GM12874 (cell line): ENCODE data around the gene KDM6A.

Experiments
- CTCF ChIP-seq: IDR thresholded peaks from 2 replicates; pipeline ENCODE4 v1.5.1; 2011; ENCODE audit warnings: low read depth, mild to moderate bottlenecking, control low read depth, low read length, moderate library complexity; ENCODE audit not compliant: insufficient read depth

Gene KDM6A

GRCh38 chrX:44967221-44967620, 94.2 kb downstream of the KDM6A start:
- TF ChIP-seq CTCF = no peak

DNA sequence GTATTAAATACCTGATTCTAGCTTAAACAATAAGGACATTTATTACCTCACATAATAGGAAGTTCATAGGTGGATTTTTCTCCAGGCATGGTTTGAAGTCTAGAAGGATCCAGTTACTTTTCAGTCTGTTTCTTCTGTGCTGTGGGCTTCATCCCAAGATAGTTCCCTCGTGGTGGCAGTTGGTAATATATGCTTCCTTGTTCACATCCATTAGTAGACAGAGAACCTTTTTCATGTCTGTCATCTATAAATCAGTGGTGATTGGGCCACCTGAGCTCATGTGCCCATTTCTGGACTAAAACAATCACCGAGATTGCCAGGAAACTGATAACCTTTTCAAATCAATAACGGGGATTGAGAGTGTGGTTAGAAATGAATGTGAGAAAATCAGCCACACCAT, 97.7 kb downstream of the KDM6A start:
- TF ChIP-seq CTCF = no peak

- TF ChIP-seq CTCF = no peak
Observed at GRCh38 chrX:44971674-44972073, 98.7 kb downstream of the KDM6A start.

DNA sequence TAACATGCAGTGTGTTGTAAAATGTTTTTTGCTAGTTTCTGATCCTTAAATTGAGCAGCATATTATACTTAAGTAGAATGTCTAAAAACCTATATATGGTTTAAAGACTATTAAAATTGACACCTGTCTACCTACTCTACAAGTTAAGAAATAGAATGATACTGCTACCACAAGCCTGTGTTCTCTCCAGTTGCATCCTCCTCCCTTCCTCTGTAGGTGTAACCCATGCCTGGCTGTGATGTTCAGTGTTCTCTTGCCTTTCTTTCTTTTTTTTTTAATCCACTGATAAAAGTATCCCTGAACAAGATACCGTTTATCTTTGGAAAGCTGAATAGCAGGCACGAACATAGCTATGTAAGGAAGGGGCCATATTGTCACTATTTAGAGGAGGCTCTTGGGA, 99.1 kb downstream of the KDM6A start:
- TF ChIP-seq CTCF = no peak

- TF ChIP-seq CTCF = no peak
Observed at GRCh38 chrX:44973420-44973932, 100.5 kb downstream of the KDM6A start.

DNA sequence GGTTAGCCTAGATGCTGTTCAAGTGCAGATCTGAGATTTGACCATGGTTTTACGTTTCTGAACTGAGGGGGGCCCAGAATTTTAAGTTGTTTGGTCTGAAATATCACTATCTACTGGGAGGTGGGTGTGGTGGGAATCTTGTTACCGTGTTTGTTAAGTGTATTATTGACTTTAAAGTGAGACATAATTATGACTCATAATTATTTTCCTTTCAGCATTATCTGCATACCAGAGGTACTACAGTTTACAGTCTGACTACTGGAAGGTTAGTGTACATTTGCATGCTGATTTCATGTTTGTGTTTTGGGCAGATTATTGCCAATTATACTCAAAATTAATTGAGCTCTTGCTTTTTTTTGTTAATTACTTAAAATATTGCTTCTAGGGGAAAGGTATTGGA, 101.5 kb downstream of the KDM6A start:
- no peak for TF ChIP-seq CTCF

GRCh38 chrX:44975666-44976263, 102.8 kb downstream of the KDM6A start:
- TF ChIP-seq CTCF = no peak
